Right cardiac atrium (tissue), 5 donors: ENCODE data around the gene SLC51A. TPM values are rescaled to one million over a fixed set of nuclear protein-coding genes. Genes with fewer than 3 reads are reported as not detected.
"Not testable (repeated sequence)": the region's sequence is repeated elsewhere in the genome, so short reads cannot be mapped to it uniquely, and the experiment has no call there.

Experiments
- ATAC-seq, 2 donors: fragments of 200-7000 bp; cut with Tn5 transposase; one replicate each; pipeline versions ENCODE4 v1.8.0 to v1.9.1; 2020; ENCODE audit warnings: moderate library complexity in 2 of 2, mild to moderate bottlenecking in 1 of 2
- DNase-seq, 3 donors: peaks; one replicate each; pipeline ENCODE4 v3.0.0-alpha.2; 2020
- H3K27ac ChIP-seq: one replicate; pipeline ENCODE4 v1.5.1; 2013; ENCODE audit warnings: mild to moderate bottlenecking, low read length, control low read depth, moderate library complexity
- H3K27me3 ChIP-seq: one replicate; pipeline ENCODE4 v1.6.1; 2013; ENCODE audit not compliant: control insufficient read depth, insufficient read depth
- H3K4me1 ChIP-seq: one replicate; pipeline ENCODE4 v1.6.1; 2013; ENCODE audit warnings: low read length; ENCODE audit not compliant: control insufficient read depth, insufficient read depth
- H3K4me3 ChIP-seq: one replicate; pipeline ENCODE4 v1.5.1; 2013; ENCODE audit warnings: low read length, control low read depth
- H3K9me3 ChIP-seq: one replicate; pipeline ENCODE4 v1.6.1; 2013; ENCODE audit warnings: low read length; ENCODE audit not compliant: control insufficient read depth
- WGBS: extraction: QIAGEN DNeasy Blood & Tissue Kit; methylation state at CpG from one replicate; pipeline ENCODE4 v1.1.7; 2013; 5-methylcytosine and 5-hydroxymethylcytosine counted together
- intact Hi-C, 4 donors: fragments of 100-400 bp; cut with DNase I; formaldehyde crosslinking; loops; one replicate each; pipeline versions ENCODE4 v1.11.0 to v1.14.0; 2022 to 2023
- polyA plus RNA-seq: library from polyadenylated mRNA; stranded (reverse); fragments of 200-250 nt; gene quantifications from one replicate; pipeline ENCODE4 v1.2.3, GENCODE V29; 2013
- total RNA-seq, 4 donors: library from RNA; stranded (reverse); fragmentation: NEBNext Ultra II Directional; extraction: Animal tissue kit (Norgen Biotek cat#: 25700); gene quantifications; one replicate each; pipeline ENCODE4 v1.2.1, GENCODE V29; 2021
- donor health status: healthy with polysubstance abuse.
- donor health status: DM: no; HTN: yes; CAD: no.
- donor health status: DM: no; HTN: no; CAD: no.
- donor health status: DM: no; HTN: yes; CAD: no; lungs with severe emphysema.
- donor health status: DM: yes; HTN: yes; CAD: no.

Gene SLC51A
- total and polyA plus RNA-seq, 5 donors, result 0.23 to 0.81 (median 0.68) TPM; not detected in 2

- H3K27ac ChIP-seq, result no peak overlapping the region
Measured at GRCh38 chr3:196227629-196228493, 11.5 kb downstream of the SLC51A start.

GRCh38 chr3:196232154-196232881, 16.0 kb downstream of the SLC51A start:
- Histone ChIP-seq H3K9me3 (no peaks in the 10 kb centered on the region), H3K4me1 (peaks cover 3% of the 10 kb centered on the region), H3K27ac (no peak overlapping the region), H3K4me3 (no peak overlapping the region), H3K27me3 (no peaks in the 10 kb centered on the region)
- intact Hi-C loops, result no loop called here
- 92% methylated on average over 12 of the region's 12 CpGs for WGBS
- DNase-seq, result no peak
- no peak for ATAC-seq

More at GRCh38 chr3:196227629-196228493, 11.5 kb downstream of the SLC51A start:
- WGBS, result 47% methylated on average over 24 of the region's 24 CpGs
- Histone ChIP-seq H3K4me1 (peaks cover 3% of the 10 kb centered on the region), H3K9me3 (no peaks in the 10 kb centered on the region), H3K27me3 (no peaks in the 10 kb centered on the region), H3K4me3 (no peak overlapping the region)
- intact Hi-C loops, result no loop called here
- DNase-seq, result no peak
- ATAC-seq, result peak; percentile 49 to 66

GRCh38 chr3:196232882-196233251, 16.5 kb downstream of the SLC51A start:
- 92% methylated on average over 8 of the region's 8 CpGs for WGBS
- H3K27ac ChIP-seq, result no peak overlapping the region

GRCh38 chr3:196235452-196236122, 19.3 kb downstream of the SLC51A start:
- 74% methylated on average over 12 of the region's 12 CpGs for WGBS
- intact Hi-C loops, result no loop called here
- no peak for ATAC-seq

More at GRCh38 chr3:196232882-196233251, 16.5 kb downstream of the SLC51A start:
- Histone ChIP-seq H3K4me3 (no peak overlapping the region), H3K27me3 (no peaks in the 10 kb centered on the region), H3K4me1 (peaks cover under 1% of the 10 kb centered on the region), H3K9me3 (no peaks in the 10 kb centered on the region)
- intact Hi-C loops, result no loop called here
- DNase-seq (no peak), ATAC-seq (no peak)

GRCh38 chr3:196236223-196236622, 19.9 kb downstream of the SLC51A start:
- H3K27me3 ChIP-seq, result no peaks in the 10 kb centered on the region
- H3K4me3 ChIP-seq, result no peak overlapping the region
- ATAC-seq (no peak), DNase-seq (no peak)
- no peaks in the 10 kb centered on the region for H3K9me3 ChIP-seq
- no peaks in the 10 kb centered on the region for H3K4me1 ChIP-seq
- intact Hi-C loops, result no loop called here
- H3K27ac ChIP-seq, result no peak overlapping the region
- 89% methylated on average over 8 of the region's 8 CpGs for WGBS

More at GRCh38 chr3:196235452-196236122, 19.3 kb downstream of the SLC51A start:
- H3K4me1 ChIP-seq, result no peaks in the 10 kb centered on the region
- H3K27ac ChIP-seq, result no peak overlapping the region
- no peaks in the 10 kb centered on the region for H3K9me3 ChIP-seq
- H3K4me3 ChIP-seq, result no peak overlapping the region
- no peak for DNase-seq
- H3K27me3 ChIP-seq, result no peaks in the 10 kb centered on the region

- Histone ChIP-seq H3K27ac (no peak overlapping the region), H3K27me3 (no peaks in the 10 kb centered on the region), H3K4me1 (no peaks in the 10 kb centered on the region), H3K9me3 (no peaks in the 10 kb centered on the region), H3K4me3 (no peak overlapping the region)
- intact Hi-C loops, result no loop called here
- no peak for ATAC-seq
- 86% methylated on average over 5 of the region's 5 CpGs for WGBS
- no peak for DNase-seq
Measured at GRCh38 chr3:196237203-196237602, 20.9 kb downstream of the SLC51A start.

- intact Hi-C loops, result no loop called here
- no peak overlapping the region for H3K27ac ChIP-seq
- ATAC-seq (no peak), DNase-seq (no peak)
- no peak overlapping the region for H3K4me3 ChIP-seq
- no peaks in the 10 kb centered on the region for H3K4me1 ChIP-seq
- no peaks in the 10 kb centered on the region for H3K9me3 ChIP-seq
- 67% methylated on average over 14 of the region's 14 CpGs for WGBS
- no peaks in the 10 kb centered on the region for H3K27me3 ChIP-seq
Measured at GRCh38 chr3:196238612-196239560, 22.6 kb downstream of the SLC51A start.

GRCh38 chr3:196240424-196240823, 24.1 kb downstream of the SLC51A start:
- intact Hi-C loops, result no loop called here
- H3K4me3 ChIP-seq, result no peak overlapping the region
- H3K27me3 ChIP-seq, result no peaks in the 10 kb centered on the region
- ATAC-seq (no peak), DNase-seq (no peak)
- WGBS, result 80% methylated on average over 4 of the region's 4 CpGs
- H3K27ac ChIP-seq, result no peak overlapping the region
- H3K4me1 ChIP-seq, result no peaks in the 10 kb centered on the region
- H3K9me3 ChIP-seq, result no peaks in the 10 kb centered on the region

GRCh38 chr3:196241704-196242103, 25.4 kb downstream of the SLC51A start:
- intact Hi-C loops, result no loop called here
- H3K4me1 ChIP-seq, result no peaks in the 10 kb centered on the region
- DNase-seq (no peak), ATAC-seq (no peak)
- WGBS, result 88% methylated on average over 8 of the region's 8 CpGs
- no peak overlapping the region for H3K27ac ChIP-seq
- no peaks in the 10 kb centered on the region for H3K27me3 ChIP-seq
- no peaks in the 10 kb centered on the region for H3K9me3 ChIP-seq
- H3K4me3 ChIP-seq, result no peak overlapping the region

- H3K9me3 ChIP-seq, H3K27me3 ChIP-seq, intact Hi-C loops, H3K27ac ChIP-seq, H3K4me3 ChIP-seq, ATAC-seq, H3K4me1 ChIP-seq: not testable (repeated sequence)
- WGBS, result 98% methylated on average over 34 of the region's 34 CpGs
- DNase-seq, result peak in 1 of 3 donors; percentile 63
Measured at GRCh38 chr3:196244166-196244565, 27.8 kb downstream of the SLC51A start.
